Measurements from ENCODE around the gene PIPOX.

PIPOX gene

DNA sequence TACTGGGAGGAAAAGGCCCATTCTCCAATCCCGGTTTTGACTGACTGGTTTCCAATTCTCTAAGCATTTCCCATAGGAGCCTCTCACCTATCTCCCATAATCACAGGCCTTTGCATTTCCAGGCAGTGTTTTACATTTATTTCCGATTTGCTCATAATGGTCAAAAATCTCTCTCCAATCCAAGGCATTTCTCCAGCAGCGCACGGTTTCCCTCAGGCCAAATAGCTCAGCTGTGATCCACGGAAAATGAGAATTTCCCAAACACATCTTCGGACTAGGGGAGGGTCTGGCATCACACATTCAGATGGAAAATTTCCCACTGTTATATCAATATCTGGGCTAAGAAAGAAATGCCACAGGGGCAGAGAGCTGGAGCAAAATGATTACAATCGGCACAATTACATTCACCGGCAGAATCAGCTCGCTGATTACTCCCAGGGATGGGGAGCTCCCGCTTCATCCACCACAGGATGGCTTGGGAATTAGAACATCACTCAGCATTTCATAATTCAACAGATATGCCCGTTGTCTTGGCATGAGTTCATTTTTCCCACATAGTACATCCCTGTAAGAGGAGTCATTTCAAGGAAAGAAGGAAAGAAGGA is 6.7 kb downstream of the PIPOX start:
- Histone ChIP-seq H3K27me3 (peaks cover 16% of the 10 kb centered on the region), H3K4me3 (ENCODE audit: low read depth in 1 of 2, low read length in 1 of 2) (no peak overlapping the region), H3K27ac (no peak overlapping the region), H3K9me3 (no peaks in the 10 kb centered on the region), H3K4me1 (ENCODE audit: control insufficient read depth in 1 of 2, insufficient read depth in 1 of 2, low read depth in 1 of 2, low read length in 1 of 2) (no peaks in the 10 kb centered on the region), H3K36me3 (no peaks in the 10 kb centered on the region)
- TF ChIP-seq, protein P1, sequence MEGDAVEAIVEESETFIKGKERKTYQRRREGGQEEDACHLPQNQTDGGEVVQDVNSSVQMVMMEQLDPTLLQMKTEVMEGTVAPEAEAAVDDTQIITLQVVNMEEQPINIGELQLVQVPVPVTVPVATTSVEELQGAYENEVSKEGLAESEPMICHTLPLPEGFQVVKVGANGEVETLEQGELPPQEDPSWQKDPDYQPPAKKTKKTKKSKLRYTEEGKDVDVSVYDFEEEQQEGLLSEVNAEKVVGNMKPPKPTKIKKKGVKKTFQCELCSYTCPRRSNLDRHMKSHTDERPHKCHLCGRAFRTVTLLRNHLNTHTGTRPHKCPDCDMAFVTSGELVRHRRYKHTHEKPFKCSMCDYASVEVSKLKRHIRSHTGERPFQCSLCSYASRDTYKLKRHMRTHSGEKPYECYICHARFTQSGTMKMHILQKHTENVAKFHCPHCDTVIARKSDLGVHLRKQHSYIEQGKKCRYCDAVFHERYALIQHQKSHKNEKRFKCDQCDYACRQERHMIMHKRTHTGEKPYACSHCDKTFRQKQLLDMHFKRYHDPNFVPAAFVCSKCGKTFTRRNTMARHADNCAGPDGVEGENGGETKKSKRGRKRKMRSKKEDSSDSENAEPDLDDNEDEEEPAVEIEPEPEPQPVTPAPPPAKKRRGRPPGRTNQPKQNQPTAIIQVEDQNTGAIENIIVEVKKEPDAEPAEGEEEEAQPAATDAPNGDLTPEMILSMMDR (IDR thresholded peaks at IDR 0.05) = no peak

GRCh38 chr17:29050176-29050575 is 7.2 kb downstream of the PIPOX start:
- H3K36me3 ChIP-seq = no peaks in the 10 kb centered on the region
- H3K27me3 ChIP-seq = peaks cover 16% of the 10 kb centered on the region
- no peak overlapping the region for H3K4me3 ChIP-seq (ENCODE audit: low read depth in 1 of 2, low read length in 1 of 2)
- H3K4me1 ChIP-seq (ENCODE audit: control insufficient read depth in 1 of 2, insufficient read depth in 1 of 2, low read depth in 1 of 2, low read length in 1 of 2) = no peaks in the 10 kb centered on the region
- H3K27ac ChIP-seq = no peak overlapping the region
- H3K9me3 ChIP-seq = no peaks in the 10 kb centered on the region
- TF ChIP-seq, protein P1 (IDR thresholded peaks at IDR 0.05) = no peak

GRCh38 chr17:29051194-29051593 is 8.3 kb downstream of the PIPOX start:
- TF ChIP-seq, protein P1 (IDR thresholded peaks at IDR 0.05) = no peak
- peaks cover 16% of the 10 kb centered on the region for H3K27me3 ChIP-seq

GRCh38 chr17:29051731-29052130 is 8.8 kb downstream of the PIPOX start:
- Histone ChIP-seq H3K4me3 (ENCODE audit: low read depth in 1 of 2, low read length in 1 of 2) (no peak overlapping the region), H3K27ac (no peak overlapping the region), H3K4me1 (ENCODE audit: control insufficient read depth in 1 of 2, insufficient read depth in 1 of 2, low read depth in 1 of 2, low read length in 1 of 2) (no peaks in the 10 kb centered on the region), H3K9me3 (no peaks in the 10 kb centered on the region), H3K36me3 (no peaks in the 10 kb centered on the region), H3K27me3 (peaks cover 12% of the 10 kb centered on the region)
- TF ChIP-seq, protein P1 (IDR thresholded peaks at IDR 0.05) = no peak

More at GRCh38 chr17:29051194-29051593, 8.3 kb downstream of the PIPOX start:
- Histone ChIP-seq H3K9me3 (no peaks in the 10 kb centered on the region), H3K27ac (no peak overlapping the region), H3K36me3 (no peaks in the 10 kb centered on the region), H3K4me1 (ENCODE audit: control insufficient read depth in 1 of 2, insufficient read depth in 1 of 2, low read depth in 1 of 2, low read length in 1 of 2) (no peaks in the 10 kb centered on the region), H3K4me3 (ENCODE audit: low read depth in 1 of 2, low read length in 1 of 2) (no peak overlapping the region)

GRCh38 chr17:29054835-29055234 is 11.9 kb downstream of the PIPOX start:
- no peaks in the 10 kb centered on the region for H3K27me3 ChIP-seq
- H3K9me3 ChIP-seq = no peaks in the 10 kb centered on the region
- H3K27ac ChIP-seq = no peak overlapping the region
- H3K4me3 ChIP-seq (ENCODE audit: low read depth in 1 of 2, low read length in 1 of 2) = no peak overlapping the region
- H3K36me3 ChIP-seq = no peaks in the 10 kb centered on the region
- TF ChIP-seq, protein P1 (IDR thresholded peaks at IDR 0.05) = no peak
- H3K4me1 ChIP-seq (ENCODE audit: control insufficient read depth in 1 of 2, insufficient read depth in 1 of 2, low read depth in 1 of 2, low read length in 1 of 2) = no peaks in the 10 kb centered on the region
